Trophoblast cell (in vitro differentiated cells and primary cell): ENCODE data around the gene IL9. TPM values are rescaled to one million over a fixed set of nuclear protein-coding genes. Genes with fewer than 3 reads are reported as not detected.

ENCODE experiments used
- DNase-seq, 2 donors: peaks; one replicate each; pipeline ENCODE4 v3.0.0-alpha.2; 2016
- H2AFZ ChIP-seq: 2 replicates; pipeline ENCODE4 v1.6.1; 2013; ENCODE audit warnings: low read length, moderate library complexity, mild to moderate bottlenecking; ENCODE audit not compliant: insufficient read depth, poor library complexity
- H2AK5ac ChIP-seq: 2 replicates; pipeline ENCODE4 v1.6.1; 2013; ENCODE audit warnings: mild to moderate bottlenecking, low read length
- H2BK120ac ChIP-seq: 2 replicates; pipeline ENCODE4 v1.6.1; 2013; ENCODE audit warnings: low read length, mild to moderate bottlenecking, moderate library complexity; ENCODE audit not compliant: insufficient read depth, poor library complexity
- H2BK12ac ChIP-seq: 2 replicates; pipeline ENCODE4 v1.6.1; 2013; ENCODE audit warnings: mild to moderate bottlenecking, low read length, moderate library complexity
- H2BK5ac ChIP-seq: 2 replicates; pipeline ENCODE4 v1.6.1; 2013; ENCODE audit warnings: low read length, low read depth, moderate library complexity, mild to moderate bottlenecking; ENCODE audit not compliant: poor library complexity
- H3K14ac ChIP-seq: 2 replicates; pipeline ENCODE4 v1.6.1; 2013; ENCODE audit warnings: mild to moderate bottlenecking, low read length
- H3K18ac ChIP-seq: 2 replicates; pipeline ENCODE4 v1.6.1; 2013; ENCODE audit warnings: mild to moderate bottlenecking, low read length
- H3K23ac ChIP-seq: 2 replicates; pipeline ENCODE4 v1.6.1; 2013; ENCODE audit warnings: low read length
- H3K27ac ChIP-seq: 2 replicates; pipeline ENCODE4 v1.5.1; 2013; ENCODE audit warnings: low read depth, mild to moderate bottlenecking, inconsistent platforms, low read length, moderate library complexity
- H3K27me3 ChIP-seq: 2 replicates; pipeline ENCODE4 v1.6.1; 2013; ENCODE audit warnings: inconsistent platforms, mild to moderate bottlenecking, low read length, moderate library complexity; ENCODE audit not compliant: insufficient read depth
- H3K36me3 ChIP-seq, 2 experiments: 1 replicate in 1 of 2; 2 replicates in 1 of 2; pipeline ENCODE4 v1.6.1; 2013; ENCODE audit warnings: low read length in 2 of 2, mild to moderate bottlenecking in 2 of 2, moderate library complexity in 1 of 2; ENCODE audit not compliant: insufficient read depth in 2 of 2, control insufficient read depth in 1 of 2
- H3K4ac ChIP-seq: 2 replicates; pipeline ENCODE4 v1.6.1; 2013; ENCODE audit warnings: low read depth, mild to moderate bottlenecking, low read length, moderate library complexity
- H3K4me1 ChIP-seq, 2 experiments: 1 replicate in 1 of 2; 2 replicates in 1 of 2; pipeline ENCODE4 v1.6.1; 2013; ENCODE audit warnings: low read length in 2 of 2, mild to moderate bottlenecking in 2 of 2, moderate library complexity in 1 of 2; ENCODE audit not compliant: insufficient read depth in 2 of 2, control insufficient read depth in 1 of 2
- H3K4me2 ChIP-seq: 2 replicates; pipeline ENCODE4 v1.6.1; 2013; ENCODE audit warnings: inconsistent platforms, mild to moderate bottlenecking, low read length, moderate library complexity
- H3K4me3 ChIP-seq: 2 replicates; pipeline ENCODE4 v1.5.1; 2013; ENCODE audit warnings: mild to moderate bottlenecking, low read depth, low read length, inconsistent platforms
- H3K79me1 ChIP-seq: one replicate; pipeline ENCODE4 v1.6.1; 2013; ENCODE audit warnings: low read length
- H3K79me2 ChIP-seq: 2 replicates; pipeline ENCODE4 v1.6.1; 2013; ENCODE audit warnings: low read length, mild to moderate bottlenecking; ENCODE audit not compliant: control insufficient read depth, insufficient read depth, poor library complexity
- H3K9ac ChIP-seq: 2 replicates; pipeline ENCODE4 v1.6.1; 2013; ENCODE audit warnings: mild to moderate bottlenecking, low read length
- H3K9me3 ChIP-seq: 2 replicates; pipeline ENCODE4 v1.6.1; 2013; ENCODE audit warnings: low read depth, mild to moderate bottlenecking, control low read depth, inconsistent platforms, low read length; ENCODE audit not compliant: insufficient read depth
- H4K12ac ChIP-seq: 2 replicates; pipeline ENCODE4 v1.6.1; 2013; ENCODE audit warnings: low read depth, mild to moderate bottlenecking, low read length, moderate library complexity
- H4K8ac ChIP-seq: 2 replicates; pipeline ENCODE4 v1.6.1; 2013; ENCODE audit warnings: low read depth, mild to moderate bottlenecking, low read length, moderate library complexity
- H4K91ac ChIP-seq: one replicate; pipeline ENCODE4 v1.6.1; 2013; ENCODE audit warnings: low read depth, mild to moderate bottlenecking, low read length, moderate library complexity
- WGBS: extraction: QIAGEN DNeasy Blood & Tissue Kit; methylation state at CpG from one replicate; pipeline ENCODE4 v1.1.7; 2013; ENCODE audit warnings: missing lambda C conversion rate; ENCODE audit not compliant: insufficient read length, insufficient coverage; ENCODE audit errors: extremely low coverage; 5-methylcytosine and 5-hydroxymethylcytosine counted together
- polyA plus RNA-seq: library from polyadenylated mRNA; stranded (reverse); fragments of 200-250 nt; gene quantifications from 2 replicates; pipeline ENCODE4 v1.2.3, GENCODE V29; 2013

The IL9 gene
- not detected in 2 replicates for polyA plus RNA-seq

DNA sequence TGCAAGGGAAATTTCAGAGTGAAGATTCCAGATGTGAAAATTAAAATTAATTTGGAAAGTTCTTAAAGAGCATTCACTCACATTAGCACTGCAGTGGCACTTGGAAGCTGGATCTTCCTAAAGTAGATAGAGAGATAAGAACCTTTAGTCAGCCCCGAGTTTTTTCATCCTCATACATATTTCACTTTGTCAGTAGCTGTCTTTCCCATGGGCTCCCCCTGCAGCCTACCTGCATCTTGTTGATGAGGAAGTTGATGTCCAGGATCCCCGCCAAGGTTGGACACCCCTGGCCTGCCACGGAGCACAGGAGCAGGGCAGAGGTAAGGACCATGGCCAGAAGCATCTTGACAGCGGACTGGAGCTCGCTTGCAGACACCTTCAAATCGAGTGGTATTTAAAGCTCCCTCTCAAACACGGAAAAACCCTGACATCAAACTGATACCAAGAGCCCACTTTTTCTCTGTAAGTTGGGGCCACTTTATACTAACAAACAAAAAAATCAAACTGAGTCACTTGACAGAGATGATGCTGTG is at the start of gene IL9:
Gene IL9, minus strand, starts transcription at position 368 of the 533 bp plus-strand sequence. Its CDS starts 25 bp downstream, at position 343.
- no peak within 1 kb of the TSS for H3K23ac ChIP-seq
- no peak within 1 kb of the TSS for H3K4me3 ChIP-seq
- H3K4ac ChIP-seq = no peak within 1 kb of the TSS
- H3K4me1 ChIP-seq = peaks cover 2% of the 10 kb centered on the region in 2 experiments
- no peak within 1 kb of the TSS for H3K27ac ChIP-seq
- no peak within 1 kb of the TSS for H3K18ac ChIP-seq
- H2AFZ ChIP-seq = no peak within 1 kb of the TSS
- H2BK12ac ChIP-seq = no peak within 1 kb of the TSS
- H2AK5ac ChIP-seq = no peak within 1 kb of the TSS
- H3K79me2 ChIP-seq = no peaks in the 10 kb centered on the region
- H3K79me1 ChIP-seq = no peaks in the 10 kb centered on the region
- H3K4me2 ChIP-seq = no peak within 1 kb of the TSS
- H3K27me3 ChIP-seq = no peaks in the 10 kb centered on the region
- H3K36me3 ChIP-seq = no peaks in the 10 kb centered on the region
- H3K9me3 ChIP-seq = peaks cover 2% of the 10 kb centered on the region
- H2BK120ac ChIP-seq = no peak within 1 kb of the TSS
- no peak within 1 kb of the TSS for H4K8ac ChIP-seq
- H2BK5ac ChIP-seq = no peak within 1 kb of the TSS
- no peak within 1 kb of the TSS for H3K9ac ChIP-seq
- no peak for DNase-seq
- WGBS = no CpG with 5 or more reads among the region's 7 CpGs
- H3K14ac ChIP-seq = no peak within 1 kb of the TSS
- H4K91ac ChIP-seq = no peak within 1 kb of the TSS
- H4K12ac ChIP-seq = no peak within 1 kb of the TSS

DNA sequence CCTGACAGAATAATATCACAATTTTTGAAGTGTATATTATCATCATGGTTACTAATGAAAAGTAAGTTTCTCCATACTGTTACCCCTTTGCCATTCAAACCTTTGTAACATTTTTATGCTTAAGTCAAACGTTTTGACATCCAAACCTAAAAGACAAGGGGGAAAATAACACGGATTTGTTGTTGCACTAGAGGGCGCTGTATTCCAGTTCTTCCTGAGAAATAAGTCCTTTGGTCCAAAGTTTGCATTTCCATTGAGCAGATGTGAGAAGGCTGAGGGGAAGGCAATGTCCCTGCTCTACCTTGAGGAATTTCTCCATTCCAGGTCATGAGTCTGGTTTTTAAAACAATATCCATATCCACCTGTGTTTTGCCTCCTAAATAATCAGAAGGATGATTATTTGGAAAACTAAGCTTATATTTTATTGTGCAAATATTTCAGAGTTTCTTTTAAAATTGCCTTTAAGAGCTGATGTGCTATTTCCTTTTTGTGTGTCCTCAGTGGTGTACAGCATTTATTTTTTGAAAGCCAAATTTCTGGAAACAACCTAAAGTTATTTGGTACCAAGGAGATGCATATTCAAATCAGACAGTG is 49.4 kb upstream of the IL9 start:
- H3K27me3 ChIP-seq = no peaks in the 10 kb centered on the region
- H3K4me2 ChIP-seq = no peak overlapping the region
- H3K9me3 ChIP-seq = no peaks in the 10 kb centered on the region
- H3K23ac ChIP-seq = no peak overlapping the region
- no peaks in the 10 kb centered on the region for H3K4me1 ChIP-seq
- no peak overlapping the region for H4K12ac ChIP-seq
- no peak overlapping the region for H3K14ac ChIP-seq
- H3K27ac ChIP-seq = no peak overlapping the region
- no peak overlapping the region for H3K9ac ChIP-seq
- H3K79me2 ChIP-seq = no peaks in the 10 kb centered on the region
- no peaks in the 10 kb centered on the region for H3K79me1 ChIP-seq
- H3K36me3 ChIP-seq = no peaks in the 10 kb centered on the region
- H2AK5ac ChIP-seq = no peak overlapping the region
- peak; percentile 65 to 88 for DNase-seq
- H2BK120ac ChIP-seq = no peak overlapping the region
- WGBS = no CpG with 5 or more reads among the region's 3 CpGs
- no peak overlapping the region for H2AFZ ChIP-seq
- H3K18ac ChIP-seq = no peak overlapping the region
- H4K91ac ChIP-seq = no peak overlapping the region
- no peak overlapping the region for H3K4me3 ChIP-seq
- no peak overlapping the region for H3K4ac ChIP-seq
- H2BK5ac ChIP-seq = no peak overlapping the region
- H2BK12ac ChIP-seq = no peak overlapping the region
- no peak overlapping the region for H4K8ac ChIP-seq

DNA sequence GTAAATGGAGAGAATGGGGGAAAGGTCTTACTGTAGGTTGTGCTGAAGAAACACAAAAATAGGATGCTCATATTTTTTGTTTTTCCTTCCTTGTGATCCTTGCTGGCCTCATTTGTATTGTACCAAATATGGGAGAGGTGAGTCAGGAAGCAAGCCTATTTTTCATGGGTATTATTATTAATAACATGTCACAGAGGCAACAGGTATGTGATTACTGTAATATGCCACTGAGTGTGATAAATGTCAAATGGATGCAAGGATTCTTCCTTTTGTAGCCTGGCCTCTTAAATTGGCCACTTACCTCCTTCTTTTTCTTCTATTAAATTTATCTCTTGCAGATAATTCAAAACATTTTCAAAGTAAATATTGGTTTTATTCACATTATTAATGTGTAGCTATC is 48.9 kb upstream of the IL9 start:
- H4K8ac ChIP-seq = no peak overlapping the region
- H3K4me3 ChIP-seq = no peak overlapping the region
- H3K79me1 ChIP-seq = no peaks in the 10 kb centered on the region
- H3K18ac ChIP-seq = no peak overlapping the region
- H2AFZ ChIP-seq = no peak overlapping the region
- no peak overlapping the region for H4K12ac ChIP-seq
- no peaks in the 10 kb centered on the region for H3K9me3 ChIP-seq
- no peak overlapping the region for H3K23ac ChIP-seq
- no peak overlapping the region for H2BK5ac ChIP-seq
- no peak overlapping the region for H4K91ac ChIP-seq
- H3K36me3 ChIP-seq = no peaks in the 10 kb centered on the region
- no peak overlapping the region for H3K9ac ChIP-seq
- no peak overlapping the region for H2BK12ac ChIP-seq
- H3K27ac ChIP-seq = no peak overlapping the region
- no peak overlapping the region for H2AK5ac ChIP-seq
- H3K79me2 ChIP-seq = no peaks in the 10 kb centered on the region
- H3K4me2 ChIP-seq = no peak overlapping the region
- no peaks in the 10 kb centered on the region for H3K27me3 ChIP-seq
- no peak overlapping the region for H3K14ac ChIP-seq
- DNase-seq = no peak
- H2BK120ac ChIP-seq = no peak overlapping the region
- no peak overlapping the region for H3K4ac ChIP-seq
- H3K4me1 ChIP-seq = no peaks in the 10 kb centered on the region

DNA sequence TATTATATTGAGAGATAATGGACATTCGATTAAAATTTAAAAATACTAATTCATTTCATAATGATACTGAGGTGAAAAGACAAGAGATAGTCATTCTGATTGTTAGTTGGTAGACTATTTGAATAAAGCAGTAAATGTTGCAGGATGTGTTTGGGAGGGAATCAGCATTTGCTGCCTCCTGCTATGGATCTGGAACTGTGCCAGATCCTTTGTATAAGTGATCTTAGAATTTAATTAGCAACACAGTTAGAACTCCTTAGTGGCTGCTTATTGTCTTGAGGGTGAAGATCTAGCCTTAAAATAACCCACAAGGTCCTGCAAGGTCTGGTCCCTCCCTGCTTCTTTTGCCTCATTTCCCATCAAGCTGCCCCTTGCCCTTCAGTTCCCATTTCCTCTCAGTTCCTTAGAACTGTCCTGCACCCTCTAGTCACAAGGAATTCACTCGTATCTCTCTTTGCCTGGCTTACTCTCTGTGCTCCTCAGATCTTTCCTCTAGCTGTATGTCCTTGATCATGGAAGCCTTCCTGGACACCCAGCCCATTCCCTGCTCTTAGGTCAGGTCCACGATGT is 46.6 kb upstream of the IL9 start:
- H3K9me3 ChIP-seq = no peaks in the 10 kb centered on the region
- WGBS = no CpG with 5 or more reads among the region's 3 CpGs
- H4K91ac ChIP-seq = no peak overlapping the region
- peaks cover 3 to 4% of the 10 kb centered on the region in 2 experiments for H3K36me3 ChIP-seq
- no peak overlapping the region for H3K18ac ChIP-seq
- H2AFZ ChIP-seq = no peak overlapping the region
- no peak overlapping the region for H2BK120ac ChIP-seq
- H3K27me3 ChIP-seq = no peaks in the 10 kb centered on the region
- H3K14ac ChIP-seq = no peak overlapping the region
- H3K27ac ChIP-seq = no peak overlapping the region
- no peak overlapping the region for H2BK5ac ChIP-seq
- H3K4me1 ChIP-seq = no peaks in the 10 kb centered on the region
- H3K79me2 ChIP-seq = no peaks in the 10 kb centered on the region
- no peak overlapping the region for H4K8ac ChIP-seq
- DNase-seq = no peak
- no peak overlapping the region for H4K12ac ChIP-seq
- no peak overlapping the region for H3K4ac ChIP-seq
- no peak overlapping the region for H3K4me2 ChIP-seq
- no peak overlapping the region for H3K9ac ChIP-seq
- no peak overlapping the region for H3K4me3 ChIP-seq
- no peak overlapping the region for H3K23ac ChIP-seq
- no peak overlapping the region for H2BK12ac ChIP-seq
- no peak overlapping the region for H2AK5ac ChIP-seq
- no peaks in the 10 kb centered on the region for H3K79me1 ChIP-seq
